ENCODE data around the gene TM9SF1. TPM values are rescaled to one million over a fixed set of nuclear protein-coding genes. Genes with fewer than 3 reads are reported as not detected.

The TM9SF1 gene
- total RNA-seq, 1 donor from 2014 or later, result 30.5 TPM

- Mint-ChIP-seq H3K4me3 (no peak overlapping the region), H3K9me3 (no peaks in the 10 kb centered on the region), H3K4me1 (peaks cover 4% of the 10 kb centered on the region), H3K27me3 (ENCODE audit: insufficient read depth, low read depth) (peaks cover 4% of the 10 kb centered on the region), H3K36me3 (peaks cover 34% of the 10 kb centered on the region), H3K27ac (no peak overlapping the region)
- peaks cover 5% of the 10 kb centered on the region for H3F3A ChIP-seq (ENCODE audit: low read depth)
- no peak overlapping the region for H3K27ac ChIP-seq
- no peaks in the 10 kb centered on the region for H3K27me3 ChIP-seq
- H3K9me3 ChIP-seq (ENCODE audit: low read depth), result no peaks in the 10 kb centered on the region
- no peak overlapping the region for H2AFZ ChIP-seq (replicated peaks)
- peaks cover 16% of the 10 kb centered on the region for H3K79me2 ChIP-seq (ENCODE audit: low read depth)
- no peak overlapping the region for H3K4me3 ChIP-seq
- H3K9ac ChIP-seq, result no peak overlapping the region
- H3K36me3 ChIP-seq, result no peaks in the 10 kb centered on the region
- H3K4me2 ChIP-seq, result no peak overlapping the region
- TF ChIP-seq, protein P1, sequence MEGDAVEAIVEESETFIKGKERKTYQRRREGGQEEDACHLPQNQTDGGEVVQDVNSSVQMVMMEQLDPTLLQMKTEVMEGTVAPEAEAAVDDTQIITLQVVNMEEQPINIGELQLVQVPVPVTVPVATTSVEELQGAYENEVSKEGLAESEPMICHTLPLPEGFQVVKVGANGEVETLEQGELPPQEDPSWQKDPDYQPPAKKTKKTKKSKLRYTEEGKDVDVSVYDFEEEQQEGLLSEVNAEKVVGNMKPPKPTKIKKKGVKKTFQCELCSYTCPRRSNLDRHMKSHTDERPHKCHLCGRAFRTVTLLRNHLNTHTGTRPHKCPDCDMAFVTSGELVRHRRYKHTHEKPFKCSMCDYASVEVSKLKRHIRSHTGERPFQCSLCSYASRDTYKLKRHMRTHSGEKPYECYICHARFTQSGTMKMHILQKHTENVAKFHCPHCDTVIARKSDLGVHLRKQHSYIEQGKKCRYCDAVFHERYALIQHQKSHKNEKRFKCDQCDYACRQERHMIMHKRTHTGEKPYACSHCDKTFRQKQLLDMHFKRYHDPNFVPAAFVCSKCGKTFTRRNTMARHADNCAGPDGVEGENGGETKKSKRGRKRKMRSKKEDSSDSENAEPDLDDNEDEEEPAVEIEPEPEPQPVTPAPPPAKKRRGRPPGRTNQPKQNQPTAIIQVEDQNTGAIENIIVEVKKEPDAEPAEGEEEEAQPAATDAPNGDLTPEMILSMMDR (IDR thresholded peaks at IDR 0.05), result no peak
- TF ChIP-seq EZH2phosphoT487 (IDR thresholded peaks at IDR 0.05) (no peak), EZH2 (IDR thresholded peaks at IDR 0.05) (no peak)
- H3K4me1 ChIP-seq, result no peaks in the 10 kb centered on the region
- H4K20me1 ChIP-seq (ENCODE audit: low read depth), result no peaks in the 10 kb centered on the region
- no peak for DNase-seq (ENCODE audit: low spot score)
These were observed 12.4 kb upstream of the TM9SF1 start for GRCh38 chr14:24207625-24208024.

- no peak overlapping the region for H3K4me2 ChIP-seq
- no peaks in the 10 kb centered on the region for H4K20me1 ChIP-seq (ENCODE audit: low read depth)
- Mint-ChIP-seq H3K27ac (no peak overlapping the region), H3K4me3 (no peak overlapping the region), H3K27me3 (ENCODE audit: insufficient read depth, low read depth) (peaks cover 3% of the 10 kb centered on the region), H3K36me3 (peaks cover 37% of the 10 kb centered on the region), H3K9me3 (no peaks in the 10 kb centered on the region), H3K4me1 (peaks cover 4% of the 10 kb centered on the region)
- H3K4me1 ChIP-seq, result no peaks in the 10 kb centered on the region
- peaks cover 11% of the 10 kb centered on the region for H3K79me2 ChIP-seq (ENCODE audit: low read depth)
- no peaks in the 10 kb centered on the region for H3K27me3 ChIP-seq
- no peak overlapping the region for H3K9ac ChIP-seq
- no peak overlapping the region for H3K4me3 ChIP-seq
- peaks cover 4% of the 10 kb centered on the region for H3K36me3 ChIP-seq
- H3K9me3 ChIP-seq (ENCODE audit: low read depth), result no peaks in the 10 kb centered on the region
- no peak overlapping the region for H2AFZ ChIP-seq (replicated peaks)
- H3F3A ChIP-seq (ENCODE audit: low read depth), result no peaks in the 10 kb centered on the region
- TF ChIP-seq EZH2 (IDR thresholded peaks at IDR 0.05), result no peak
- no peak overlapping the region for H3K27ac ChIP-seq
- DNase-seq (ENCODE audit: low spot score), result no peak
These were observed 11.9 kb upstream of the TM9SF1 start for GRCh38 chr14:24207104-24207551.

DNA sequence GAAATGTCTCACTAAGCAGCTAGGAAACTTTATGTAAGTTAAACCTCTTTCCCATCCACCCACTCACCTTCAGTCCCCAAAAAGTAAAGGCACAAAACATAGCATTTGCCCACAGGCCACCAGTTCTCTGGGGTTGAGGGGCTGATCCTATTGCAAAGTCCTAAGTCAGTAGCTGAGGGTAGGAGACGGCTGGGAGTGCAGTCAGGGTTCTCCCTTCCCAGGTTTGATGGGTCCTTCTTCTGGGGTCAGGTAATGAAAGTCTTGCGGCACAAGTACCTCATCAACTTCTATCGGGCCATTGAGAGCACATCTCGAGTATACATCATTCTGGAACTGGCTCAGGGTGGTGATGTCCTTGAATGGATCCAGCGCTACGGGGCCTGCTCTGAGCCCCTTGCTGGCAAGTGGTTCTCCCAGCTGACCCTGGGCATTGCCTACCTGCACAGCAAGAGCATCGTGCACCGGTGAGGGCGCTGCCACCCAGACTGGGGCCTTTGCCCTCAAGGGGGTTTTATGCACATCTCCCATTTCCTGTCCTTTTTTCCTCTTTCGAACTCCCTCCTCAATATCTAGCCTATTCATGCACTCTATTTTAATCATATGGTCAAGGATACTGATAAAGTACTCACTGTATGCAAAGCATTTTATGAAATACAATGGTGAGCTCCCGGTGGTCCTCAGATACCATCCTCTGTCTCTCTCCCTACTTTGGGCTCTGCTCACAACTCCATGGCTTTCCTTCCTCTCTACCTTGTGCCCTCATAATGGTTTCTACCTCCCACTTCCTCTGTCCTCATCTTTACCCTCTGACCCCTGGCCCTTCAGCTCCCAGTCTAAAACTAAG, 11.2 kb upstream of the TM9SF1 start:
- H3K4me1 ChIP-seq, result no peaks in the 10 kb centered on the region
- H3K27ac Mint-ChIP-seq, result no peak overlapping the region
- H3K27ac ChIP-seq, result no peak overlapping the region
- H3K4me3 ChIP-seq, result no peak overlapping the region
- no peak overlapping the region for H2AFZ ChIP-seq (replicated peaks)
- H3K9ac ChIP-seq, result no peak overlapping the region
- no peaks in the 10 kb centered on the region for H4K20me1 ChIP-seq (ENCODE audit: low read depth)
- H3K4me3 Mint-ChIP-seq, result no peak overlapping the region
- peaks cover 38% of the 10 kb centered on the region for H3K36me3 Mint-ChIP-seq
- TF ChIP-seq, protein P1 (IDR thresholded peaks at IDR 0.05), result no peak
- no peak for TF ChIP-seq EZH2 (IDR thresholded peaks at IDR 0.05)
- H3K27me3 Mint-ChIP-seq (ENCODE audit: insufficient read depth, low read depth), result peaks cover 2% of the 10 kb centered on the region
- peaks cover 4% of the 10 kb centered on the region for H3K4me1 Mint-ChIP-seq
- peaks cover 4% of the 10 kb centered on the region for H3K79me2 ChIP-seq (ENCODE audit: low read depth)
- no peaks in the 10 kb centered on the region for H3K27me3 ChIP-seq
- H3K36me3 ChIP-seq, result peaks cover 5% of the 10 kb centered on the region
- no peaks in the 10 kb centered on the region for H3F3A ChIP-seq (ENCODE audit: low read depth)
- H3K4me2 ChIP-seq, result no peak overlapping the region
- H3K9me3 Mint-ChIP-seq, result no peaks in the 10 kb centered on the region
- no peaks in the 10 kb centered on the region for H3K9me3 ChIP-seq (ENCODE audit: low read depth)
- DNase-seq (ENCODE audit: low spot score), result no peak
